ENCODE data around the gene VBP1.
"Not testable (repeated sequence)": the region's sequence is repeated elsewhere in the genome, so short reads cannot be mapped to it uniquely, and the experiment has no call there.

The VBP1 gene

GRCh38 chrX:155266439-155266838 is 50.2 kb downstream of the VBP1 start:
- no peak for DNase-seq

GRCh38 chrX:155267995-155268394 is 51.7 kb downstream of the VBP1 start:
- not testable (repeated sequence) for DNase-seq

GRCh38 chrX:155270969-155271368 is 54.7 kb downstream of the VBP1 start:
- DNase-seq = no peak

- DNase-seq = no peak
Measured at GRCh38 chrX:155279873-155280272, 63.6 kb downstream of the VBP1 start.
